ENCODE data around the gene CCL21.

Gene CCL21

GRCh38 chr9:34669809-34670562, 40.0 kb downstream of the CCL21 start:
- no peak for DNase-seq (ENCODE audit: low read depth)

DNA sequence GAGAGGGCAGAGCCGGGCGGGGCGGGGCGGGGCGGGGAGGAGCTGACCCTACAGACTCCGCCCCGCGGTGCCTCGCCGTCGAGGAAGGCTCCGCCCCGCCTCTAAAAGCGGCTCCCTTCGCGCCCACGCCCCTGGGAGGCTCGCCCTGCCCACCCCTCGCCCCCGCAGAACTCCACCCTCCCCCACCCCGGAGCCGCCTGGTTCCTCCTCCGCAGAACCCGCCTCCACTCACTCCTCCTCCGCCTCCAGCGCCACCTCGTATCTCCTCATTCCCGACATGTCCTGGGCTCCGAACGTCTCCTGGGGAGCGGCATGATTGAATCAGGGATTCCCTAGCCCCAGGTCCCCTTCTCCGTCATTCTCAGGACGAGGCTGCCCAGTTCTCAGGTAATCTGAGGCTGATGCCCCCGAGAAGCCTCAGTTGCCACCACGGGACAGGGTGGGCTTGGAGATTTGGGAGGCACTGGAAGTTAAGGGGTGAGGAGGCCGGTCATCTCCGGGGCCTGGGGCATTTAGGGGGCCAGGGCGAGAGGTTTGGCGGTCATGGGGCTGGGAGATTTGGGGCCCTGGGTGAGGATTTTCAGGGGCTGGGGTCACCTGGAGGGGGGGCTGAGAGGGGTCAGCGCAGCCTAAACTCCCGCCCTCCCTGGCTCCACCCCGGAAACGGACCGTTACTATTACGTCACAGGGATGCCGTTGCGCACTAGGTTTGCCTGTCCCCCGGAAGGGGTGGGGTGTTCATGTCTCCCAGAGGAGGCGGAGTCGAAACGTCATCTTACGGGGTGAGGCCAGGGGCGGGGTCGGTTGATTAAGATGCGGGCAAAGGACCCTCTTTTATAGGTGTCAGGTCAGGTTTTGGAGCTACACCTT, 44.3 kb downstream of the CCL21 start:
- peak; percentile 93 for DNase-seq (ENCODE audit: low read depth)

GRCh38 chr9:34665067-34665380, 44.9 kb downstream of the CCL21 start:
- no peak for DNase-seq (ENCODE audit: low read depth)

DNA sequence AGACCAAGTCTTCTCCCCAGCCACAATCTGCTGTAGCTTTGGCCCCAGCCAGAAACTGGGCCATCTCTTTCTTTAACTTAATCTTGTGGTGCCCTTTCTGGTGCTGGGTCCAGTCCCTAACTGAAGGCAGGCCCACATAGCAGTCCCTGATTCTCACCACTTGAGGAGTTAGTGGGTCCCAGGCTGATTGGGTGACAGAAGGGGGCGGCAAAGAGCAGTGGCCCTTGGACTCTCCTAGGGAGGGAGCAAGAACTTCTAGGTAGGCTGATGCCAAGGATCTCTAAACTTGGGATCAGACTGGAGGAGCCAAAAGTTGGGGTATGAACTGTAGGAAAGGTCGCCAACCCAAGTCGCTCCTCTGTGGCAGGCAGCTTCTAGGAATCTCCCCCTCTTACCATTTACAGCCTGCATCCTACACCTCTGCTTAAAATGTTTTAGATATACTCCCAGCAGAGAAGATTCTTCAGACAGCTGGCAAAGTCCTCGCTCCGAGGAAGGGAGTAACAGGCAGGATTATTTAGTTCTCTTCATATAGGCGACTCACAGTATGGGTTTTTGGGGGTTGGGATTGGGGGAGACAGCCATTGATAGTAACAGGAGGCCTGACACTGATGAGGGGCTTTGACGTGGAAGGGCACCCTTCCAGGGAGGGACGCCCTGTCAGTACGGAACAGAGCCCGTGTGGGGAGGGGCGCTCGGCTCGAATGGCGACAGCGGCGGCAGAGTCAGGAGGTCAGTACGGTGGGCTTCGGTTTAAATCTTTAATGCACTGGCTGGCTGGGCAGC, 45.5 kb downstream of the CCL21 start:
- peak; percentile 65 for DNase-seq (ENCODE audit: low read depth)

GRCh38 chr9:34663303-34663605, 46.7 kb downstream of the CCL21 start:
- no peak for DNase-seq (ENCODE audit: low read depth)

- DNase-seq (ENCODE audit: low read depth) = no peak
Observed at GRCh38 chr9:34662526-34663302, 47.2 kb downstream of the CCL21 start, which contains the start of gene CCL27. Gene CCL27, minus strand, starts transcription at chr9:34662657. Its CDS starts 24 bp downstream, at chr9:34662633.

GRCh38 chr9:34659592-34660253, 50.2 kb downstream of the CCL21 start:
- no peak for DNase-seq (ENCODE audit: low read depth)
